H1 (cell line): ENCODE measurements around the gene DAGLA. TPM values are rescaled to one million over a fixed set of nuclear protein-coding genes. Genes with fewer than 3 reads are reported as not detected.

Experiments used
- CTCF ChIA-PET: fragments of 300-600 bp; sonication (Branson Sonifier 250); formaldehyde crosslinking; loops from one replicate; lab custom pipeline; 2021; ENCODE audit not compliant: partially characterized antibody; lab: Charles Lee
- POLR2A ChIA-PET: fragments of 300-600 bp; sonication (Branson Sonifier 250); formaldehyde crosslinking; loops from one replicate; lab custom pipeline; 2021; ENCODE audit warnings: inconsistent platforms; ENCODE audit not compliant: partially characterized antibody; lab: Charles Lee
- DNase-seq, 2 experiments: peaks; one replicate each; pipeline versions ENCODE4 v3.0.0 to v3.0.0-alpha.2; 2010 to 2022; ENCODE audit warnings: low spot score in 2 of 2, low read depth in 1 of 2, mixed read lengths in 1 of 2
- FAIRE-seq: peaks from 2 replicates; lab custom pipeline; 2011; peaks lifted over from hg19 to GRCh38; lab: Jason Lieb, UNC
- H2AFZ ChIP-seq: 2 replicates; pipeline ENCODE4 v1.8.1; 2012; ENCODE audit warnings: low read length, inconsistent platforms
- H2AK5ac ChIP-seq: 2 replicates; pipeline ENCODE4 v1.6.1; 2013; ENCODE audit warnings: low read depth, low read length
- H2BK120ac ChIP-seq: replicated peaks from 2 replicates; pipeline ENCODE3; 2013; ENCODE audit warnings: low read depth, low read length, inconsistent platforms
- H2BK12ac ChIP-seq: 2 replicates; pipeline ENCODE4 v1.6.1; 2013; ENCODE audit warnings: low read depth, low read length
- H2BK15ac ChIP-seq: 2 replicates; pipeline ENCODE4 v1.6.1; 2013; ENCODE audit warnings: low read length
- H2BK20ac ChIP-seq: 2 replicates; pipeline ENCODE4 v1.6.1; 2013; ENCODE audit warnings: low read length
- H2BK5ac ChIP-seq: 2 replicates; pipeline ENCODE4 v1.6.1; 2013; ENCODE audit warnings: low read depth, low read length
- H3K14ac ChIP-seq: 2 replicates; pipeline ENCODE4 v1.6.1; 2013; ENCODE audit warnings: inconsistent platforms; ENCODE audit not compliant: insufficient read length
- H3K18ac ChIP-seq: 2 replicates; pipeline ENCODE4 v1.6.1; 2013; ENCODE audit warnings: low read length; ENCODE audit errors: extremely low read depth
- H3K23ac ChIP-seq: 2 replicates; pipeline ENCODE4 v1.6.1; 2013; ENCODE audit warnings: inconsistent platforms; ENCODE audit not compliant: insufficient read length
- H3K23me2 ChIP-seq: 2 replicates; pipeline ENCODE4 v1.6.1; 2013; ENCODE audit warnings: low read depth, low read length
- H3K27ac ChIP-seq: 2 replicates; pipeline ENCODE4 v1.6.1; 2011; ENCODE audit warnings: low read depth, low read length, inconsistent platforms
- H3K27me3 ChIP-seq, 4 experiments: replicated peaks in 1 of 4; 1 replicate in 1 of 4; 2 replicates in 3 of 4; pipeline versions ENCODE4 v1.6.1 to v1.8.1; 2011 to 2013; ENCODE audit warnings: low read length in 3 of 4, mild to moderate bottlenecking in 3 of 4, inconsistent platforms in 2 of 4, mixed read lengths in 2 of 4, moderate library complexity in 1 of 4; ENCODE audit not compliant: control insufficient read depth in 3 of 4, insufficient read depth in 3 of 4; ENCODE audit errors: extremely low read depth in 1 of 4
- H3K36me3 ChIP-seq, 4 experiments: 2 replicates each; pipeline versions ENCODE4 v1.6.1 to v1.8.1; 2011 to 2013; ENCODE audit warnings: mild to moderate bottlenecking in 4 of 4, low read length in 3 of 4, moderate library complexity in 2 of 4, control low read depth in 1 of 4, inconsistent platforms in 1 of 4; ENCODE audit not compliant: insufficient read depth in 4 of 4, control insufficient read depth in 2 of 4
- H3K4ac ChIP-seq: replicated peaks from 2 replicates; pipeline ENCODE3; 2013; ENCODE audit warnings: low read length, low read depth, mixed read lengths, inconsistent platforms; ENCODE audit not compliant: insufficient read length
- H3K4me1 ChIP-seq, 4 experiments: replicated peaks in 1 of 4; 1 replicate in 1 of 4; 2 replicates in 3 of 4; pipeline versions ENCODE4 v1.6.1 to v1.8.1; 2011 to 2013; ENCODE audit warnings: low read length in 3 of 4, inconsistent platforms in 2 of 4, mixed read lengths in 1 of 4; ENCODE audit not compliant: insufficient read depth in 4 of 4, control insufficient read depth in 3 of 4
- H3K4me2 ChIP-seq, 2 experiments: 2 replicates each; pipeline versions ENCODE4 v1.6.1 to v1.8.1; 2011 to 2013; ENCODE audit warnings: low read depth in 2 of 2, low read length in 2 of 2, control low read depth in 1 of 2, inconsistent platforms in 1 of 2, mild to moderate bottlenecking in 1 of 2; ENCODE audit not compliant: insufficient read depth in 1 of 2
- H3K4me3 ChIP-seq, 4 experiments: fragments of 200-600, 300-600 bp in 1 of 4; sonication (generic), shearing (Covaris generic), sonication (Bioruptor Twin) in 1 of 4; 2 replicates each; pipeline versions ENCODE4 v1.5.1 to v1.8.1; 2011 to 2016; ENCODE audit warnings: low read length in 4 of 4, low read depth in 3 of 4, control low read depth in 2 of 4, inconsistent platforms in 2 of 4, mild to moderate bottlenecking in 2 of 4, mixed read lengths in 1 of 4, moderate library complexity in 1 of 4; ENCODE audit not compliant: insufficient read depth in 2 of 4; ENCODE audit errors: extremely low read depth in 1 of 4
- H3K56ac ChIP-seq: replicated peaks from 2 replicates; pipeline ENCODE3; 2013; ENCODE audit warnings: low read depth, mild to moderate bottlenecking, mixed read lengths, low read length, inconsistent platforms; ENCODE audit not compliant: insufficient read length
- H3K79me1 ChIP-seq: 2 replicates; pipeline ENCODE4 v1.6.1; 2013; ENCODE audit warnings: low read depth, low read length, control low read depth
- H3K79me2 ChIP-seq, 2 experiments: 2 replicates each; pipeline versions ENCODE4 v1.6.1 to v1.8.1; 2012 to 2013; ENCODE audit warnings: low read length in 2 of 2, mild to moderate bottlenecking in 2 of 2, inconsistent platforms in 1 of 2; ENCODE audit not compliant: insufficient read depth in 2 of 2, control insufficient read depth in 1 of 2
- H3K9ac ChIP-seq, 4 experiments: replicated peaks in 1 of 4; 1 replicate in 1 of 4; 2 replicates in 3 of 4; pipeline versions ENCODE4 v1.6.1 to v1.8.1; 2011 to 2013; ENCODE audit warnings: low read depth in 3 of 4, low read length in 3 of 4, control low read depth in 2 of 4, mild to moderate bottlenecking in 2 of 4, moderate library complexity in 2 of 4, inconsistent platforms in 1 of 4; ENCODE audit errors: extremely low read depth in 1 of 4
- H3K9me3 ChIP-seq, 2 experiments: 2 replicates each; pipeline versions ENCODE4 v1.6.1 to v1.8.1; 2012 to 2013; ENCODE audit warnings: mild to moderate bottlenecking in 2 of 2, moderate library complexity in 2 of 2, control low read depth in 1 of 2, inconsistent platforms in 1 of 2, low read depth in 1 of 2, low read length in 1 of 2, mixed read lengths in 1 of 2; ENCODE audit not compliant: insufficient read depth in 2 of 2
- H4K20me1 ChIP-seq, 2 experiments: replicated peaks in 1 of 2; 2 replicates each; pipeline versions ENCODE3 to v1.8.1; 2011 to 2013; ENCODE audit warnings: inconsistent platforms in 2 of 2, low read length in 2 of 2, mild to moderate bottlenecking in 1 of 2; ENCODE audit not compliant: insufficient read depth in 2 of 2, control insufficient read depth in 1 of 2
- H4K5ac ChIP-seq: 2 replicates; pipeline ENCODE4 v1.6.1; 2013; ENCODE audit warnings: low read length, low read depth, mixed read lengths, inconsistent platforms; ENCODE audit not compliant: insufficient read length
- H4K8ac ChIP-seq: 2 replicates; pipeline ENCODE4 v1.8.0; 2013; ENCODE audit warnings: mild to moderate bottlenecking, moderate library complexity, low read length, inconsistent platforms; ENCODE audit not compliant: insufficient read depth; ENCODE audit errors: extremely low read depth
- H4K91ac ChIP-seq: replicated peaks from 2 replicates; pipeline ENCODE3; 2013; ENCODE audit warnings: low read length, mixed read lengths, inconsistent platforms; ENCODE audit not compliant: insufficient read length
- BRCA1 ChIP-seq: IDR thresholded peaks from 2 replicates; pipeline ENCODE4 v1.6.1; 2012; ENCODE audit warnings: low read depth, low read length, improper control_type of control experiment
- HDAC2 ChIP-seq, 2 experiments: fragments of 300-600 bp in 1 of 2; sonication (generic) in 1 of 2; IDR thresholded peaks; 2 replicates each; pipeline ENCODE4 v1.6.1; 2011 to 2012; ENCODE audit warnings: low read depth in 2 of 2, low read length in 2 of 2, mild to moderate bottlenecking in 2 of 2, moderate library complexity in 2 of 2, borderline replicate concordance in 1 of 2, inconsistent platforms in 1 of 2
- KDM1A ChIP-seq: fragments of 200-600, 300-600 bp; sonication (generic); IDR thresholded peaks from 2 replicates; pipeline ENCODE4 v1.7.1; 2016; ENCODE audit warnings: mild to moderate bottlenecking, low read length, borderline replicate concordance
- RNF2 ChIP-seq: fragments of 200-900, 300-1000 bp; sonication (generic); IDR thresholded peaks from 2 replicates; pipeline ENCODE4 v1.7.1; 2016; ENCODE audit warnings: borderline replicate concordance, low read depth, mild to moderate bottlenecking, antibody characterized with exemption, low read length; ENCODE audit not compliant: poor library complexity, severe bottlenecking; ENCODE audit errors: missing control alignments
- SIX5 ChIP-seq: IDR thresholded peaks from 2 replicates; pipeline ENCODE4 v1.6.1; 2011; ENCODE audit warnings: mild to moderate bottlenecking, low read depth, low read length
- WGBS, 2 experiments: shearing (Covaris generic) in 1 of 2; methylation state at CpG; one replicate each; pipeline versions ENCODE4 v1.1.6 to v1.1.7; 2013 to 2015; ENCODE audit warnings: low lambda C conversion rate in 2 of 2, mixed read lengths in 2 of 2, inconsistent platforms in 1 of 2, low coverage in 1 of 2, missing lambda C conversion rate in 1 of 2; ENCODE audit not compliant: insufficient replicate concordance in 2 of 2, insufficient coverage in 1 of 2, insufficient read length in 1 of 2; ENCODE audit errors: extremely low coverage in 1 of 2, missing lambda C conversion rate in 1 of 2; 5-methylcytosine and 5-hydroxymethylcytosine counted together
- polyA plus RNA-seq, 7 experiments: library from polyadenylated mRNA; depleted of rRNA in 3 of 7; stranded (reverse) in 5 of 7; unstranded in 2 of 7; fragments of >200 nt in 5 of 7; fragments of 200-250 nt in 2 of 7; gene quantifications; 1 replicate in 5 of 7; 2 replicates in 1 of 7; 4 replicates in 1 of 7; pipeline versions ENCODE4 v1.2.1 to v1.2.3, GENCODE V29; 2011 to 2013; ENCODE audit warnings: missing spikeins in 2 of 7, mixed read lengths in 2 of 7
- total RNA-seq: library from RNA; stranded (reverse); fragmentation: NEBNext Ultra II Directional; extraction: Animal tissue kit (Norgen Biotek cat#: 25700); gene quantifications from 2 replicates; pipeline ENCODE4 v1.2.1, GENCODE V29; 2021

DAGLA gene
- total and polyA plus RNA-seq, 2 of the 8 experiments (the other 6 are each of a cell fraction or from before 2014, with no cell fraction given) = 3.6 to 6.6 TPM

- no peak overlapping the region for H2BK20ac ChIP-seq
- H3K4me2 ChIP-seq = no peak overlapping the region
- H3K23me2 ChIP-seq = peaks cover 2% of the 10 kb centered on the region; the same call in 1 of the 2 replicates
- peak overlapping the region; percentile 48 for H3K18ac ChIP-seq
- H3K79me2 ChIP-seq = no peaks in the 10 kb centered on the region
- no peak overlapping the region for H2AK5ac ChIP-seq
- H4K5ac ChIP-seq = no peak overlapping the region
- H3K4ac ChIP-seq = no peak overlapping the region
- FAIRE-seq (no peak), DNase-seq (no peak)
- H3K4me3 ChIP-seq = no peak overlapping the region
- 0 out of 2 replicates have a peak overlapping the region, but pooled peaks have one; percentile 46 for H2BK15ac ChIP-seq
- peaks cover 0 to 10% (median 3%) of the 10 kb centered on the region in 4 experiments; a peak in 5 of 7 replicates for H3K4me1 ChIP-seq
- POLR2A ChIA-PET = no interaction called here
- no peak overlapping the region for H4K8ac ChIP-seq
- H3K27me3 ChIP-seq = peaks cover 0 to 19% (median 12%) of the 10 kb centered on the region in 4 experiments; a peak in 5 of 7 replicates
- peak; percentile 73; the same call in 1 of the 2 replicates for TF ChIP-seq KDM1A
- no peak for TF ChIP-seq SIX5
- TF ChIP-seq HDAC2 (IDR thresholded peaks at IDR 0.05; ENCODE audit: borderline replicate concordance in 1 of 2, low read depth in 2 of 2, low read length in 2 of 2) = 0 out of 4 replicates have a peak, but pooled peaks of 1 of the 2 experiments have one; percentile 46
- TF ChIP-seq BRCA1 = no peak
- no peak for TF ChIP-seq RNF2
- no peak overlapping the region for H3K23ac ChIP-seq
- H3K36me3 ChIP-seq = no peaks in the 10 kb centered on the region
- no peak overlapping the region for H3K27ac ChIP-seq
- H2BK5ac ChIP-seq = no peak overlapping the region
- H3K9me3 ChIP-seq = no peaks in the 10 kb centered on the region
- H4K20me1 ChIP-seq = no peaks in the 10 kb centered on the region
- no peak overlapping the region for H2BK120ac ChIP-seq
- CTCF ChIA-PET = interaction anchor here (0.8 to 1.4 kb wide), 5 partner anchors 9 to 48 kb away, joined by 3 to 5 read pairs (median 4); no protein-coding TSS in a partner anchor
- H3K14ac ChIP-seq = no peak overlapping the region
- H2AFZ ChIP-seq = no peak overlapping the region
- H2BK12ac ChIP-seq = no peak overlapping the region
- H4K91ac ChIP-seq = no peak overlapping the region
- H3K56ac ChIP-seq = no peak overlapping the region
- H3K9ac ChIP-seq = no peak overlapping the region
- no peaks in the 10 kb centered on the region for H3K79me1 ChIP-seq
- 84% methylated on average over 14 of the region's 14 CpGs; no CpG with 5 or more reads in 1 of the 2 experiments for WGBS, 2 experiments
These were observed 4.9 kb downstream of the DAGLA start for GRCh38 chr11:61684870-61685616.
